GM19099 (cell line): ENCODE measurements around the gene THSD4.

Experiments used
- POLR2A ChIP-seq: IDR thresholded peaks from 3 replicates; pipeline ENCODE4 v1.6.1; 2011; ENCODE audit warnings: low read depth; ENCODE audit not compliant: insufficient read length; ENCODE audit errors: extremely low read depth

Gene THSD4

GRCh38 chr15:71517751-71518150, 402.5 kb downstream of the THSD4 start:
- TF ChIP-seq POLR2A = no peak

- TF ChIP-seq POLR2A = no peak
Observed at GRCh38 chr15:71518661-71519060, 403.4 kb downstream of the THSD4 start.

- no peak for TF ChIP-seq POLR2A
Observed at GRCh38 chr15:71526060-71526820, 411.0 kb downstream of the THSD4 start.

- no peak for TF ChIP-seq POLR2A
Observed at GRCh38 chr15:71529361-71529760, 414.1 kb downstream of the THSD4 start.

GRCh38 chr15:71530116-71530515, 414.8 kb downstream of the THSD4 start:
- no peak for TF ChIP-seq POLR2A

GRCh38 chr15:71532994-71533393, 417.7 kb downstream of the THSD4 start:
- TF ChIP-seq POLR2A = no peak

GRCh38 chr15:71538181-71538580, 422.9 kb downstream of the THSD4 start:
- TF ChIP-seq POLR2A = no peak

- no peak for TF ChIP-seq POLR2A
Observed at GRCh38 chr15:71541746-71542145, 426.5 kb downstream of the THSD4 start.

GRCh38 chr15:71542836-71543235, 427.6 kb downstream of the THSD4 start:
- TF ChIP-seq POLR2A = no peak

GRCh38 chr15:71543413-71543812, 428.1 kb downstream of the THSD4 start:
- no peak for TF ChIP-seq POLR2A

- TF ChIP-seq POLR2A = no peak
Observed at GRCh38 chr15:71545223-71545760, 430.0 kb downstream of the THSD4 start.

GRCh38 chr15:71545923-71546322, 430.7 kb downstream of the THSD4 start:
- no peak for TF ChIP-seq POLR2A

- TF ChIP-seq POLR2A = no peak
Observed at GRCh38 chr15:71547011-71547410, 431.7 kb downstream of the THSD4 start.

GRCh38 chr15:71548401-71548807, 433.1 kb downstream of the THSD4 start:
- TF ChIP-seq POLR2A = no peak

GRCh38 chr15:71549091-71549490, 433.8 kb downstream of the THSD4 start:
- no peak for TF ChIP-seq POLR2A

- no peak for TF ChIP-seq POLR2A
Observed at GRCh38 chr15:71549697-71550096, 434.4 kb downstream of the THSD4 start.
